NCI-H82 treated with DMSO at 0.1 percent for 48 hours (cell line): ENCODE data around the gene DHX58.

Source experiments
- DNase-seq: peaks from one replicate; lab custom pipeline; 2025; ENCODE audit not compliant: unreplicated experiment; lab: John Stamatoyannopoulos, UW

Gene DHX58

DNA sequence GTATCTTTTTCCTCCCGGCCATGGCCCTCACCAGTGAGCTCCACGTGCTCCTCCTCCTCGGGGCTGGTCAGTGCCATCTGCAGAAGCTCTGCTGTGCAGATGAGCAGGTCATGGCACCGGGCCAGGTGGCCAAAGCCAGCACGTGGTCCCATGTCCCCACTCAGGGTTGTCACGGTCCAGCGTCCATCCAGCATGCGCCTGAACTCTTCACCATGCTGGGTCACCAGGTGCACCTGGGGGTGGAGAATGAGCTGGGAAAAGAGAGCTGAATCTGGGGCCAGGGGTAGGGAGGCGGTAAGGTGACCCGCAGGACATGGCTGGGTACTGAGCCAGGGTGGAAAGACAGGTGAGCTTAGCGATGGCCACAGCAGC lies 1.3 kb downstream of the DHX58 start:
- DNase-seq, result no peak

DNA sequence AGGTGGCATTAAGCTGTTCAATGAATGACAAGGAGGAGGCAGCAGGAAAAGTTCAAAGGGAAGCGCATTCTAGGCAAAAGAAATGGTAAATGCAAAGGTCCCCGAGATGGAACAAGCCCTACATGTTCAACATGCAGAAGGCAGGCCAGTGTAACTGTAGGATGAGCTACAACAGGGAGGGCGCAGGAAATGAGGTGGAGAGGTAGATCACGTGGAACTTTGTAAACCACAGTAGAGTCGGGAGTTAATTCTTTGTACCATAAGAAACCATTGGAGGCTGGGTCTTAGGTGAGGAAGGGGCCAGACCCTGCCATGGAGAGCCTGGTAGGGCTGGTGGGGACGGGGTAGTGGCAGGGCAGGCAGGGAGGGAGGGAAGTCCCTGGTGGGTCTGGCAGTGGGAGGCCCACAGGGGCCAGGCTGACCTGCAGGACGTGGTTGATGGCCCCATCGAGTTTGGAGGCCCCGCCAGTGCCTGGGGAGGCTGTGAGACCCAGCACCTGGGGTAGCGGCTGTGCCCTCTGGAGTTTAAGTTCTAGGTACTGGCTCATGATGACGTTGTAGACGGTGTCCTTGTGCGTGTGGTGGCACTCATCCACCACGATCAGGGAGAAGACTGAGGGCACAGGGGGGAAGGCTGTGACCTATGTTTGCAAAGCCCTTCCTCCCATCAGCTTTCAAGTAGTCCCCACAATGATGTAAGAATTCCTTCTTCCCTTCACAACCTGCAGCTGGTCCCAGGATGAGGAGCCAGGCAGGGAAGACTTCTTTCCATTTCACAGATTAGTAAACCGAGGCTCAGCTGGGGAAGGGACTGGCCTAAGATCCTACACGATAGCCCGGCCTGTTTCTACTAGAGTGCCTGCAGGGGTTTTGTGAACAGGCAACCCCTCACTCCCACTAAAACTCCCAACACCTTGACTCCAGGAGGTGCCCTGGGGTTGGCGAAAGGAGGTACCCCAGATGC lies 1.9 kb downstream of the DHX58 start:
- DNase-seq, result no peak

DNA sequence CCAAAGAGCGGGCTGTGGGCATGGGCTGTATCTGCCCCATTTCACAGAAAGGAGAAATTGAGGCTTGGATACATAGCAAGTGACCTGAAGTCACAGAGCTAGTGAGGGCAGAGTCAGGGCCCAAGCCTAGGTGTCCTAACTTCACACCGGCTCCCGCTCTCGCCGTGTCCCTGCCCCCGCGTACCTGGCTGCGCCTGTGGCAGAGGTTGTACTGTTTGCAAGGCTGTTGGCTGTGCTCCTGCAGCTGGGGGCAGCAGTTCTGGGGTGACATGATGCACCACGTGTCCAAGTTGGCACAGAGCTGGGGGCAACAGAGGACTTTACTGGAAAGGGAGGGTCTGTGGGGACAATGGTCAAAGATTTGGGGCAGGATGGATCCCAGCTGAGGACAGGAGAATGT lies 3.4 kb downstream of the DHX58 start:
- DNase-seq, result no peak

DNA sequence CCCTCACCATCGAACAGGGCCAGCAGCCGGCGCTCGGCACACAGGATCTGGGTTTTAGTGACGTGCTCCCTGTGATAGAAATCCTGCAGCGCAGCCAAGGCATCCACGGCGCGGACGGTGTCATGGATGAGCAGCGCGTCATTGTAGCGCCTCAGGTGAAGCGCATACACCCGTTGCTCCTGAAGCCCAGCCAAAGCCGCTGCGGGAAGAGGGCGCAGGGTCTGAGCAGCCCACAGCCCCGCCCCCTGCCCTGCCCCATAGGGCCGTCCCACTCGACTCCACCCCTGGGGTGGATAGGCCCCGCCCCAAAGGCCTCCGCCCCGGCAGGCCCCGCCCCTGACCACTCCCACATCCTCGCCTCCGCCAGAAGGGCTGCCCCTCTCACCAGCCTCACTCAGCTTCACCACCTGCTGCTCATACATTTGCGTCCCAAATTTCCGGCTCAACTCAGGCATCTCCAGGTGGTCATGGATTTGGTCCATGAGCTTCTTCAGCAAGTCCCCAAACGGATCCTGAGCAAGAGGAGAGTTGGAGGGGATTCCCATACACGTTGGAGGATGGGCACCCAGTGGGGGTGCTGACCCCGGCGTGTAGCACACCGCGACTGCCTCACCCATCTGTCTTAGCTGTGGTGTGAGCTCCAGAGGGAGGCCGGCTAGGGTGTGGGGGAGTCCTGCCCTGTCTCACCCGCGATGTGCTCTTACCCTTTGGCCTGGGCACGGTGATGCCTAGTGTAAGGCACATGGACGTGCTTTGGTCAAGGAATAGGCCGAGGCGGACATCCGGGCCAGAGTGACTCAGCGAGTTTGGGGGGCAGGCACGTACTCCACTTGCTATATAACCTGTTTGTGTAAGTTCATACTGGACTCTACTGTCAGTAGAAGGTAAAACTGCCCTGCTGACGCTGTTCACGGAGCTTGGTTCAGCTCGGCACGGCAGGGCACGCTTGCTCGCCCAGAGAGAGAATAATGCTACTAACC lies 4.6 kb downstream of the DHX58 start:
- DNase-seq, result peak; percentile 88

DNA sequence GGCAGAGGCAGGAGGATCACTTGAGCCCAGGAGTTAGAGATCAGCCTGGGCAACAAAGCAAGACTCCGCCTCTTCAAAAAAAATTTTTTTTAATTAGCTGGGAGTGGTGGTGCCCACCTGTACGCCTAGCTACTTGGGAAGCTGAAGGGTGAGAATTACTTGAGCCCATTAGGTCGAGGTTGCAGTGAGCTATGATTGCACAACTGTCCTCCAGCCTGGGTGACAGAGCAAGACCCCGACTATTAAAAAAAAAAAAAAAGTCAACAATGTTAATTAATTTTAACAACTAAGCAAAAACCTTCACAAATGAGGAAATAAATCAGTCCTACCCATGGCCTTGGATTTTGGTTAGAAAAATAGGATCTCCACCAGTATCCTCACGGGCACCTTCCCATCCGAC lies 5.4 kb downstream of the DHX58 start:
- DNase-seq, result no peak

DNA sequence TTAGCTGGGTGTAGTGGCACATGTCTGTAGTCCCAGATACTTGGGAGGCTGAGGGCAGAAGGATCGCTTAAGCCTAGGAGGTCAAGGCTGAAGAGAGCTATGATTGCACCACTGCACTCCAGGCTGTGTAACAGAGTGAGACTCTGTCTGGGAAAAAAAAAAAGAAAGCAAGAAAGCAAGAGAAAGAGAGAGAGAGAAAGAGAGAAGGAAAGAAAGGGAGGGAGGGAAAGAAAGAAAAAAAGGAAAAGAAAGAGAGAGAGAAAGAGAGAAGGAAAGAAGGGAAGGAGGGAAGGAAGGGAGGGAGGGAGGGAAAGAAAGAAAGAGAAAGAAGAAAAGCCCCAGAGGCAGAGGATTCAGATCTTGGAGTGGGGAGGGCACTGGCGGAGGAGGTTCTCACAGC lies 6.5 kb downstream of the DHX58 start:
- no peak for DNase-seq

DNA sequence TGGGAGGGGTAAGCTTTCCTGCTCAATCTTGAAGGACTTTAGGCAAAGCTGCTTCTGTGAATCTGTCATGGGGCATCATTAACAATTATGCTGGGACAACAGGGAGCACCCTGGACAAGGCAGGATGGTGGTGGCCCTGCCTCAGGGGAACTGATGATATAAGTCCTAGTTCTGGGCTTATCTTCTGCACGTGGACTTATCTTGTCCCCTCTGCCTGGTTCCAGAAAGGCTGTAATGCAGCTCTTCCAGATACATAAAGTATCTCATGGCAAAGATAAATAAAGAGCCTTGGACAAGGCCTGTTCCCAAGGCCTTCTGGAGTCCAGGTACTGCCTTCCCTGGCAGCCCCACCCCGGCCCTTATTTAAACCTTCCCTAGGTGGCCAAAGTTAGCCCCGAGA lies 8.2 kb downstream of the DHX58 start:
- no peak for DNase-seq

DNA sequence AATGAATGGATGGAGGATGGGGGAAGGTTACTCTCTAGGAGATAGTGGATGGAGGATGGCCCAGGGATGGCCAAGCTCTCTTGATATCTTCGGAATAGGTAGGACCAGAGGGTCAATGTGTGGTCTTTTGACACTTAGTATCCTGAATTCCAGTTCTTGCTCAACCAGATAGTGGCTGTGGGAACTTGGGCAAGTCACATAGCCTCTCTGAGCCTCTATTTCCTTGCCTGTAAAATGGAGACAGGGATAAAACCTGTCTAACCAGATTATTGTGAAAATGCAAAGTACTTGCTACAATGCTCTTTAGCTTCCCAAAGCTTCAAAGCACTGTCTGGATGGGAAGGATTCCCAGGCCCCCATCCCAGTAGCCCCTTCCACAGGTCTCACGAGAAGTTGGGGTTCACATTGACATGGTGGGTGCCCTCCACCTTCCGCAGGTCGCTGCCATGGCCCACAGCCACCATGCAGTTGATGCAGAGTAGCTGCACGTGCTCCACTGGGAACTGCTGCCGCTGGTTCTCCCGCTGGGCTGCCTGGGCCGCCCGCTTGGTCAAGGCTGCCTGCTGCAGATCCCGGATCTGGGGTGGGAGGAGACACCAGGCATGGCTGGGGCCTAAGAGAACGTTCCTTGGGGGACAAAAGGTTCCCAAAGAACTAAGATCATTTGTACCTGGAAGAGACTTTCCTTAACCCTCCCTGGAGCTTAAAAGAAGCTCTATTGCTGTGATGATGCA lies 9.1 kb downstream of the DHX58 start:
- DNase-seq, result no peak

DNA sequence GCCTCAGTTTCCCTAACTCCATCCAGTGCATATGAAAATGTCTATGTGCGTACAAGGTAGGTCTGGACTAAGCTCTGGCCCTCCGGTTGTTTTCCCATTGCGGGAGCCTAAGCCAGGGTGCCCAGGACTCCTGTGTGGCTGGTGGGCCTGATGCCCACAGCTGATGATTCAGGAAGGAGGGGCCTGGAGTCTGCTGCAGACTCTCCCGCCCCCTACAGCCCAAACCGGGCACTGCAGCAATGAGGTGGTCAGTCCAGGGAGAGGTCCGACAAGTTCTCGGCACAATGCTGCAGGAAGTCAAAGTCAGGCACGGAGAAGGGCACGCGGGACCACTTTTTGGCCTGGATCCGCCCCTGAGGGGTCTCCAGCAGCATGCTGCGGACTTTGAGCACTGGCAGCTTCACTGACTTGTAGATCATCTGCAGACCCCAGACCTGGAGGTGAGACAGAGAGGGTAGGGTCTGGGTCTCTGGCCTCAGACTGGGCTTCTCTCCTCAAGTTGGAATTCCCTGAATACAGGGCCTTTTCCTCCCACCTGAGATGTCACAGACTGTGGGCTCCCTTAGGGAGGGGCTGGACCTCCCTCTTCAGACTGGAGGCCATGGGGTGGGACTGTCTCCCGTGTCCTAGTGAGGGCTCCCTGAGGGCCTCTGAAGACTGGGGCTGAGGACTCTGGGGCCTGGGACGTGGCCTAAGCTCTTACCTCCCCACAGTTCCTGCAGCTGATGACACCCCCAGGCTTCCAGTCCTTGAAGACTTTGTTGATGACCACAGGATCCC lies 10.8 kb downstream of the DHX58 start:
- DNase-seq, result peak; percentile 45

DNA sequence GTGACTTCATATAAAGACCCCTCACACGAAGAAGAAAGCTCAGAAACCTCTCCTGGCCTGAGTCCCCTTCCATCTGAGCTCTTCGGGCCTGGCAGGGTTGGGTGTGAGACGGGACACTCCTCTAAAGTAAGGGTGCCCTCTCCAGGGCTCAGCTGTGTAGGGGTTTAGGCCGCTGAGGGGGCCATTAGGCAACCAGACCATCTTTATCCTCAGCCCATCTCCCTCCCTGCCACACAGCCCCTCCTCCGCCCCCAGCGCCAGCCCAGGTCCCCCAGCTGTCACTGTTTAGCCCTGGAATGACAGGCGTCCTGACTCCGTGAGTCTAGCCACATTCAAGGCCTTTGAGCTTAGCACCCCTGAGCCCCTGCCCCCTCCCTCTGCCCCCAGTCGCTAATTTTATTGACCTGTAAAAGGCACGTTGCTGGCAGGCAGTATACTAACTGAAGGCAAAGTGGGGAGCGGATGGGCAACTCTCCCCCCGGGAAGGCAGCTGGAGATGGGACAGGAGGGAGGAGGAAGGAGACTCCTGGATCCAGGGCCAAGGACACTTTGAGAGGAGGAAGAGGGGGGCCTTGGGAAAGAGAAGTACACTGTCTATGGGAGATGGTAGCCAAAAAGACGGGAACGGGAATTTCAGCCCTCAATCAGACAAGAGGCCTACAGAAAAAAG lies 13.6 kb downstream of the DHX58 start:
- DNase-seq, result peak; percentile 73

DNA sequence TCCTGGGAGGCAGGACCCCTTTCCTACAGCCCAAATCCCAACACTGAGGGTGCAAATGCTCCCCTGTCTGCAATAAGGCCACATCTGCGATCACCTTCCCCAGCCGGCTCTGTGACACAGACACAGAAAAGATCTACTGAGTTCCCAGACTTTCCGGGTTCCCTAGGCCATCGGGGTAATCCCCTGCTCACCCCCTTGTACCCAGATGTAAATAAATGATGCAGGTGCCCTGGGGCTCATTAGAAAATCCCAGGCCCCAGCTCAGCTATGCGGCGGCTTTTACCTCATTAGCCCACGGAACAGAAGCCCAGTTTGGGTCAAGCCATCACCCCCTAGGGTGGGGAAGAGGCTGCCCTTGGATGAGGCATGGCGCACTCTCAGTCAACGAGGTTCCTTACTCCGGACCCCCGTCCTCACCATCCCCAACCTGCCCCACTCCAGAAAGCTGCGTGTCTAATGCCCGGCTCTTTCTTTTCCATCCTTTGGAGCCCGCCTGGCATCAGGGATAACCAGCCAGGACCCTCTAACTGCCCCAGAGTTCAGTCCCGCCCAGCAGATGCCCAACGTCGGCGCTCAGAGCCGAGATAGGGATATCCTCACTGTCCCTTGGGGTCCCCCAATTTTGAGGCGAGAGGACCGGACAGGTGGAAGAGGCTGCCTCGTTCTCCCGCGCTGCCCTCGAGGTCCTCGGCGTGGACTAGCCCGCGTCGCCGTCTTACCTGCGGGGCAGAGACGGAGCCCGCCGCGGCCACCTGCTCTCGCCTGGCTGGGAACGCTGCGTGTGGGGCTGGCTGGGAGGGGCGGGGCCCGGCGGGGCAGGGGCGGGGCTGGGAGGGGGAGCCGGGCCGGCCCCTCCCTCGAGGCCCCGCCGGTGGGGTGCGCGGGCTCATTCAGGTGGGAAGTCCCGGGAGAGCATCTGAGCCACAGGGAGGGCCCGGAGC lies 14.6 kb downstream of the DHX58 start, which contains the start of gene ZNF385C:
Gene ZNF385C, minus strand, starts transcription at position 783 of the 941 bp plus-strand sequence. CDS start 35,417 bp downstream, outside the sequence.
- no peak for DNase-seq

DNA sequence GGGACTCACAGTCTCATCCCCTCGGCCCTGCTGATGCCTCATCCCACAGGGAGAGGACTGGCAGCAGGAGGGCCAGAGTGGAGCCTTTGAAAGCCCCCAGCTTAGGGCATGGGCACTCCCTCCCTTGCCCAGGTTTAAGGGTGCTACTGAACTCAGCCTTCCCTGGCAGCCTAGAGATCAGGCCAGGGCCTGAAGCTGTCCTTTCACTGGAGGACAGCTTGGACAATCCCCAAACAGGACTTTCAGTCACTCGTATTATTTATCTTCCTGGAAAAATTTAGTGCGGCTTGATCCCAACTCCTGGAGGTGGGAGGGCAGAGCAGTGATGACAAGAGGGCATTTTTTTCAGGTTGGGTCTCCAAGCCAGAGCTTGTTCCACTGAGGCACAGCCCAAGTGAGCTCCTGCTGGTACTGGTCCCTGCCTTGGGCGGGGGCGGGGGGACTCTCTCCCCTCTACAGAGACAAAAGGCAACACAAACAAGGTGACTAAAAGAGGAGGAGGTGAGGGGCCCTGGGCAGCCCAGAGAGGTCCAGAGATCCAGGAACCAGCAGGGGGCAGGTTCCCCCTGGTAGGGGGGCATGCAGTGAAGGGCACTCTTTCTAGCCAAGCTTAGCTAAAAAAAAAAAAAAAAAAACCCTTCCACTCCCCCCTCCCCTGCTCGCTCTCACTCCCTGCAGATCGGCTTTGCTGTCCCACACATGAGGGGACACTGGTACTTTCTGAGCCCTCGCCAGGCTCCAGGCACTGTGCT lies 16.0 kb downstream of the DHX58 start:
- no peak for DNase-seq

DNA sequence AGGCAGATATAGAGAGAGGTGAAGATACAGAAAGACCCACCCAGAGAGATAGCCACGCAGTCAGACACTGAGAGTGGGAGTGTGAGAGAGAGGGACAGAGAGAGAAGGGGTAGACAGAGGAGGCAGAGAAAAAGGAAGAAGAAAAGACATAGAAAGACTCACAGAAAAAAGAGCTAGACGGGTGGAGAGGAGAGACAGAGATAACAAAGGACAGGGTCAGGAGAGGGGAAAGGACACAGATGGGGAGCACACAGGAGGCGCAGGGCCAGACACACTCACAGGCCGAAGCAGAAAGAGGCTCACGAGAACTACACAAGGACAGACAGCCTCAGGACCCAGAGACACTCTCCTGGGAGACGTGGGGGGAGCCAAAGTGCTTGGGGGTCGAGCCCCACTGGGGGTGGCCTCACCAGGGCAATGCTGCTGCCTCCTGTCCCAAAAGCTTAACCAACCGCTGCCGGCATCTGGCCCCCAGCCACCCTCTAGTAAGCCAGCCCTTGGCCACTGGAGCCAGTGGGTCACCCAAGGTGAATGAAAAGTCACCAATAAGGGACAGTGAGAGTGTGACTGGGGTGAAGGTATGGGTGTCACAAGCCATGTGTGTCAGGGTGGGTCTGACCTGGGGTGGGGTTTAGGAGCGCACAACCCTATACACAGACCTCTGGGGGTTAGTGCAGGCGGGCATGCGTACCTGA lies 18.0 kb downstream of the DHX58 start:
- DNase-seq, result no peak

DNA sequence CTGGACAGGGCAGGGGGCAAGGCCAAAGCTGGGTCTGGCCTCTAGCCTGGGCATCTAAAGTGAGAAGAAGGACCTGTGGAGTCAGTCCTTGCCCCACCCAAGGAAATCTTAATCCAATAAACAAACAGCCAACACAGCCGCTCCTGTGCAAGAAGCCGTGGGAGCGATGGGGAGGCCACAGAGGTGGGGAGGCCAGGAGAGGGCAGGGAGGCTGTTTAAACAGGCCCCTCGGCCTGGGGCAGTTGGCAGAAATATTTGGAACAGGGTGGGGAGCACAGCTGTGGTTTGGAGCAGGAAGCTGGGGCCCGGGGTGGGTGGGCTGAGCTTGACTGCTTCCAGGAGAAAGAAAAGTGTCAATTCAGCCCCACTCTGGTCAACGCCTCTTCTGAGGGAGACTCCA lies 19.6 kb downstream of the DHX58 start:
- DNase-seq, result no peak

DNA sequence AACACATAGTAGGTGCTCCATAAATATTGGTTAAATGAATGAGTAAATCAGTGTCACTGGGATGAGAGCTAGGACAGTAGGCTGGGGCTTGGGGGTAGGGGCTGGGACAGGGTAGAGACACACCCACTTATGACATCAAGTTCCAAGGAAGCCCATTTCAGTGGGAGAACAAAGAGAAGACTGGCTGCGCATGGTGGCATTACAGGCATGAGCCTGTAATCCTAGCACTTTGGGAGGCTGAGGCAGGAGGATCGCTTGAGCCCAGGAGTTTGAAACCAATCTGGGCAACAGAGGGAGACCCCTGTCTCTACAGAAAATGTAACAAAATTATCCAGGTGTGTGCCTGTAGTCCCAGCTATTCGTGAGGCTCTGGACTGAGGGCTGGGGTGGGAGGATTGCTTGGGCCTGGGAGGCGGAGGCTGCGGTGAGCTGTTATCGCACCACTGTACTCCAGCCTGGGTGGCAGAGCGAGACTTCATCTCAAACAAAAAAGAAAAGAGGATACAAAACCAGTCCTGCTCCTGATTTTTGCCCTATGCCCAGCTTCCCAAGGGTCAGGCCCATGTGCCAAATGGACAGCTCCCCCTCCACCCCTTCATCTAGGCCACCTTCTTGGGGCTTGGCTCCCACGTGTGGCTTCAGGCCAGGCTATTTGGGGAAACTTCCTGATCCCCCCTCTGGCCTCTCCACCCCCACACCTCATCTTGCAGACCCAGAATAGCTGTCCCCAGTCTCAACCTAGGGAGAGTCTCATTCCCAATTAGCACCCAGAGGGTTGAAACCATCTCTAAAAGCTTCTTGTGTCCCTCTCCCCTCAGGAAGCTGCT lies 21.3 kb downstream of the DHX58 start:
- no peak for DNase-seq

DNA sequence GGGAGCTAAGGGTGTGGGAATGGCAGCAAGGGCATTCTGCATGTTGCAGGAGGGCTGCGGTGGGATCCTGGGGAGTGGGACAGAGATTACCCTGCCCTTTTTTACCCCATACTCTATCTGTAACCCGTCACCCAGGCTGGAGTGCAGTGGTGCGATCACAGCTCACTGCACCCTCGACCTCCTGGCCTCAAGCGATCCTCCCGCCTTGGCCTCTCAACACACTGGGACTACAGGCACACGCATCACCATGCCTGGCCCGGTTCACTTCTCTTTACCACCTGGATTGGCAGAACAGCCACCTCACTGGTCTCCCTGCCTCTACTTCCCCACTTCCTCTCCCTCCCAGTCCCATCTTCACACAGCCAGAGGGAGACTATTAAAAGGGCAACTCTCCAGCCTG lies 23.8 kb downstream of the DHX58 start:
- DNase-seq, result no peak
